HepG2 (cell line): ENCODE measurements around the gene SMIM38. TPM values are rescaled to one million over a fixed set of nuclear protein-coding genes. Genes with fewer than 3 reads are reported as not detected.
A peak's percentile ranks its signal among the peaks of the same experiment; 100 is the strongest.

Experiments
- BHLHE40 ChIP-seq: IDR thresholded peaks from 2 replicates; pipeline ENCODE4 v1.6.1; 2011; ENCODE audit warnings: low read length, improper control_type of control experiment
- DNMT1 ChIP-seq: sonication (generic); formaldehyde crosslinking; IDR thresholded peaks from 2 replicates; pipeline ENCODE4 v1.5.1; 2020; ENCODE audit warnings: mild to moderate bottlenecking, missing genetic modification reagents
- HMG20A ChIP-seq: IDR thresholded peaks from 2 replicates; pipeline ENCODE4 v1.6.1; 2016; ENCODE audit warnings: borderline replicate concordance
- KLF11 ChIP-seq: IDR thresholded peaks from 2 replicates; pipeline ENCODE4 v1.6.1; 2016; ENCODE audit warnings: missing compliant biosample characterization
- NCOA5 ChIP-seq: sonication (generic); formaldehyde crosslinking; IDR thresholded peaks from 2 replicates; pipeline ENCODE4 v1.4.0; 2020; ENCODE audit warnings: missing genetic modification reagents
- RAD51 ChIP-seq: fragments of 450-650 bp; IDR thresholded peaks from 2 replicates; pipeline ENCODE4 v1.6.1; 2016; ENCODE audit warnings: borderline replicate concordance
- TAF15 ChIP-seq: fragments of 200-400 bp; formaldehyde crosslinking; IDR thresholded peaks from one replicate; pipeline ENCODE4 v1.6.1; 2018; ENCODE audit warnings: mild to moderate bottlenecking, low read depth, low read length; ENCODE audit not compliant: poor library complexity, severe bottlenecking
- ZMYM3 ChIP-seq: sonication (generic); formaldehyde crosslinking; IDR thresholded peaks from 2 replicates; pipeline ENCODE4 v1.5.1; 2020; ENCODE audit warnings: mild to moderate bottlenecking, missing genetic modification reagents
- ZNF432 ChIP-seq: sonication (generic); formaldehyde crosslinking; IDR thresholded peaks from 2 replicates; pipeline ENCODE4 v1.5.0; 2020; ENCODE audit warnings: missing genetic modification reagents, mild to moderate bottlenecking, borderline replicate concordance
- ZNF704 ChIP-seq: sonication (generic); formaldehyde crosslinking; IDR thresholded peaks from 2 replicates; pipeline ENCODE4 v1.8.1; 2023; ENCODE audit warnings: mild to moderate bottlenecking, inconsistent platforms, moderate library complexity, missing genetic modification reagents, borderline replicate concordance
- ZNF710 ChIP-seq: sonication (generic); formaldehyde crosslinking; IDR thresholded peaks from 2 replicates; pipeline ENCODE4 v1.5.0; 2020; ENCODE audit warnings: mild to moderate bottlenecking, missing genetic modification reagents, borderline replicate concordance
- polyA plus RNA-seq, 8 experiments: library from polyadenylated mRNA; depleted of rRNA in 3 of 8; stranded (reverse) in 7 of 8; unstranded in 1 of 8; fragments of >200 nt; fragmentation: Illumina TruSeq in 4 of 8; extraction: Trizol in 4 of 8; gene quantifications; 2 replicates each; pipeline versions ENCODE4 v1.2.1 to v1.2.3, GENCODE V29; 2011 to 2016; ENCODE audit warnings: low read depth in 4 of 8, missing spikeins in 1 of 8, mixed read lengths in 1 of 8; ENCODE audit not compliant: insufficient read depth in 1 of 8
- total RNA-seq, 5 experiments: library from RNA; depleted of rRNA; stranded (reverse); fragments of >200 nt; fragmentation: Illumina TruSeq; extraction: Trizol; gene quantifications; 2 replicates each; pipeline ENCODE4 v1.2.3, GENCODE V29; 2016; ENCODE audit warnings: low read depth in 1 of 5
- TF ChIP-seq, protein P1 (sequence below): sonication (generic); formaldehyde crosslinking; IDR thresholded peaks from 2 replicates; pipeline ENCODE4 v1.5.1; 2020; ENCODE audit warnings: mild to moderate bottlenecking, missing genetic modification reagents, moderate library complexity
- TF ChIP-seq, protein P2 (sequence below): sonication (generic); formaldehyde crosslinking; IDR thresholded peaks from one replicate; pipeline ENCODE4 v1.5.1; 2020; ENCODE audit warnings: mild to moderate bottlenecking, missing genetic modification reagents; ENCODE audit errors: not compliant biosample characterization

The SMIM38 gene
- total and polyA plus RNA-seq, 2 of the 13 experiments (the other 11 are each of a cell fraction or from before 2014, with no cell fraction given), result 0.30 to 0.40 TPM

GRCh38 chr11:69131644-69132300 is 24.0 kb upstream of the SMIM38 start (continued):
- TF ChIP-seq, protein P1, sequence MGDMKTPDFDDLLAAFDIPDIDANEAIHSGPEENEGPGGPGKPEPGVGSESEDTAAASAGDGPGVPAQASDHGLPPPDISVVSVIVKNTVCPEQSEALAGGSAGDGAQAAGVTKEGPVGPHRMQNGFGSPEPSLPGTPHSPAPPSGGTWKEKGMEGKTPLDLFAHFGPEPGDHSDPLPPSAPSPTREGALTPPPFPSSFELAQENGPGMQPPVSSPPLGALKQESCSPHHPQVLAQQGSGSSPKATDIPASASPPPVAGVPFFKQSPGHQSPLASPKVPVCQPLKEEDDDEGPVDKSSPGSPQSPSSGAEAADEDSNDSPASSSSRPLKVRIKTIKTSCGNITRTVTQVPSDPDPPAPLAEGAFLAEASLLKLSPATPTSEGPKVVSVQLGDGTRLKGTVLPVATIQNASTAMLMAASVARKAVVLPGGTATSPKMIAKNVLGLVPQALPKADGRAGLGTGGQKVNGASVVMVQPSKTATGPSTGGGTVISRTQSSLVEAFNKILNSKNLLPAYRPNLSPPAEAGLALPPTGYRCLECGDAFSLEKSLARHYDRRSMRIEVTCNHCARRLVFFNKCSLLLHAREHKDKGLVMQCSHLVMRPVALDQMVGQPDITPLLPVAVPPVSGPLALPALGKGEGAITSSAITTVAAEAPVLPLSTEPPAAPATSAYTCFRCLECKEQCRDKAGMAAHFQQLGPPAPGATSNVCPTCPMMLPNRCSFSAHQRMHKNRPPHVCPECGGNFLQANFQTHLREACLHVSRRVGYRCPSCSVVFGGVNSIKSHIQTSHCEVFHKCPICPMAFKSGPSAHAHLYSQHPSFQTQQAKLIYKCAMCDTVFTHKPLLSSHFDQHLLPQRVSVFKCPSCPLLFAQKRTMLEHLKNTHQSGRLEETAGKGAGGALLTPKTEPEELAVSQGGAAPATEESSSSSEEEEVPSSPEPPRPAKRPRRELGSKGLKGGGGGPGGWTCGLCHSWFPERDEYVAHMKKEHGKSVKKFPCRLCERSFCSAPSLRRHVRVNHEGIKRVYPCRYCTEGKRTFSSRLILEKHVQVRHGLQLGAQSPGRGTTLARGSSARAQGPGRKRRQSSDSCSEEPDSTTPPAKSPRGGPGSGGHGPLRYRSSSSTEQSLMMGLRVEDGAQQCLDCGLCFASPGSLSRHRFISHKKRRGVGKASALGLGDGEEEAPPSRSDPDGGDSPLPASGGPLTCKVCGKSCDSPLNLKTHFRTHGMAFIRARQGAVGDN (CRISPR knock-in tag), result peak; percentile 27; the same call in 1 of the 2 replicates
- TF ChIP-seq, protein P2, sequence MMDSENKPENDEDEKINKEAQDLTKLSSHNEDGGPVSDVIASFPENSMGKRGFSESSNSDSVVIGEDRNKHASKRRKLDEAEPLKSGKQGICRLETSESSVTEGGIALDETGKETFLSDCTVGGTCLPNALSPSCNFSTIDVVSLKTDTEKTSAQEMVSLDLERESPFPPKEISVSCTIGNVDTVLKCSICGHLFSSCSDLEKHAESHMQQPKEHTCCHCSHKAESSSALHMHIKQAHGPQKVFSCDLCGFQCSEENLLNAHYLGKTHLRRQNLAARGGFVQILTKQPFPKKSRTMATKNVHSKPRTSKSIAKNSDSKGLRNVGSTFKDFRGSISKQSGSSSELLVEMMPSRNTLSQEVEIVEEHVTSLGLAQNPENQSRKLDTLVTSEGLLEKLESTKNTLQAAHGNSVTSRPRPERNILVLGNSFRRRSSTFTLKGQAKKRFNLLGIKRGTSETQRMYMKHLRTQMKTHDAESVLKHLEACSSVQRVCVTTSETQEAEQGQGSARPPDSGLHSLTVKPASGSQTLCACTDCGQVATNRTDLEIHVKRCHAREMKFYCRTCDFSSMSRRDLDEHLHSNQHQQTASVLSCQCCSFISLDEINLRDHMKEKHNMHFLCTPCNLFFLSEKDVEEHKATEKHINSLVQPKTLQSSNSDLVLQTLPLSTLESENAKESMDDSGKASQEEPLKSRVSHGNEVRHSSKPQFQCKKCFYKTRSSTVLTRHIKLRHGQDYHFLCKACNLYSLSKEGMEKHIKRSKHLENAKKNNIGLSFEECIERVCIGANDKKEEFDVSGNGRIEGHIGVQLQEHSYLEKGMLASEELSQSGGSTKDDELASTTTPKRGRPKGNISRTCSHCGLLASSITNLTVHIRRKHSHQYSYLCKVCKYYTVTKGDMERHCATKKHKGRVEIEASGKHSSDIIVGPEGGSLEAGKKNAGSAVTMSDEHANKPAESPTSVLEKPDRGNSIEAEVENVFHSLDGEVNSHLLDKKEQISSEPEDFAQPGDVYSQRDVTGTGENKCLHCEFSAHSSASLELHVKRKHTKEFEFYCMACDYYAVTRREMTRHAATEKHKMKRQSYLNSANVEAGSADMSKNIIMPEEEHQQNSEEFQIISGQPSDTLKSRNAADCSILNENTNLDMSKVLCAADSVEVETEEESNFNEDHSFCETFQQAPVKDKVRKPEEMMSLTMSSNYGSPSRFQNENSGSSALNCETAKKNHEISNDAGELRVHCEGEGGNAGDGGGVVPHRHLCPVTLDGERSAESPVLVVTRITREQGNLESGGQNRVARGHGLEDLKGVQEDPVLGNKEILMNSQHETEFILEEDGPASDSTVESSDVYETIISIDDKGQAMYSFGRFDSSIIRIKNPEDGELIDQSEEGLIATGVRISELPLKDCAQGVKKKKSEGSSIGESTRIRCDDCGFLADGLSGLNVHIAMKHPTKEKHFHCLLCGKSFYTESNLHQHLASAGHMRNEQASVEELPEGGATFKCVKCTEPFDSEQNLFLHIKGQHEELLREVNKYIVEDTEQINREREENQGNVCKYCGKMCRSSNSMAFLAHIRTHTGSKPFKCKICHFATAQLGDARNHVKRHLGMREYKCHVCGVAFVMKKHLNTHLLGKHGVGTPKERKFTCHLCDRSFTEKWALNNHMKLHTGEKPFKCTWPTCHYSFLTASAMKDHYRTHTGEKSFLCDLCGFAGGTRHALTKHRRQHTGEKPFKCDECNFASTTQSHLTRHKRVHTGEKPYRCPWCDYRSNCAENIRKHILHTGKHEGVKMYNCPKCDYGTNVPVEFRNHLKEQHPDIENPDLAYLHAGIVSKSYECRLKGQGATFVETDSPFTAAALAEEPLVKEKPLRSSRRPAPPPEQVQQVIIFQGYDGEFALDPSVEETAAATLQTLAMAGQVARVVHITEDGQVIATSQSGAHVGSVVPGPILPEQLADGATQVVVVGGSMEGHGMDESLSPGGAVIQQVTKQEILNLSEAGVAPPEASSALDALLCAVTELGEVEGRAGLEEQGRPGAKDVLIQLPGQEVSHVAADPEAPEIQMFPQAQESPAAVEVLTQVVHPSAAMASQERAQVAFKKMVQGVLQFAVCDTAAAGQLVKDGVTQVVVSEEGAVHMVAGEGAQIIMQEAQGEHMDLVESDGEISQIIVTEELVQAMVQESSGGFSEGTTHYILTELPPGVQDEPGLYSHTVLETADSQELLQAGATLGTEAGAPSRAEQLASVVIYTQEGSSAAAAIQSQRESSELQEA (CRISPR knock-in tag), result no peak
- TF ChIP-seq BHLHE40, result peak; percentile 94
- TF ChIP-seq ZMYM3 (CRISPR knock-in tag), result no peak
- no peak for TF ChIP-seq ZNF704
- TF ChIP-seq DNMT1 (CRISPR knock-in tag), result no peak
- no peak for TF ChIP-seq RAD51
- TF ChIP-seq ZNF432 (CRISPR knock-in tag), result no peak
- TF ChIP-seq NCOA5 (CRISPR knock-in tag), result no peak
- TF ChIP-seq TAF15, result no peak
- 0 out of 2 replicates have a peak, but pooled peaks have one; percentile 26 for TF ChIP-seq ZNF710
- no peak for TF ChIP-seq KLF11 (CRISPR knock-in tag)
- TF ChIP-seq HMG20A (CRISPR knock-in tag), result peak; percentile 15; the same call in 1 of the 2 replicates
